Measurements from ENCODE around the gene PDE9A. TPM values are rescaled to one million over a fixed set of nuclear protein-coding genes. Genes with fewer than 3 reads are reported as not detected.

Gene PDE9A
- total and polyA plus RNA-seq, 2 donors (not counting 1 experiment from before 2014, with no cell fraction given), result 0.34 to 5.8 TPM

- no peaks in the 10 kb centered on the region for H3K4me1 Mint-ChIP-seq
- H3K4me3 Mint-ChIP-seq, result no peak overlapping the region
- Histone ChIP-seq H3K4me2 (replicated peaks; ENCODE audit: low read depth, low read length, poor library complexity, severe bottlenecking) (no peak overlapping the region), H4K20me1 (ENCODE audit: control insufficient read depth, insufficient read depth, low read length, poor library complexity, severe bottlenecking) (no peaks in the 10 kb centered on the region), H2AFZ (ENCODE audit: insufficient read depth, low read depth, low read length, poor library complexity, severe bottlenecking) (no peak overlapping the region), H3K4me3 (ENCODE audit: control extremely low read depth in 1 of 5, extremely low read depth in 1 of 5, insufficient read depth in 1 of 5, low read depth in 2 of 5, low read length in 4 of 5) (no peak overlapping the region), H3K27ac (ENCODE audit: low read length in 2 of 2) (no peak overlapping the region), H3K4me1 (ENCODE audit: control insufficient read depth in 2 of 2, insufficient read depth in 2 of 2, low read length in 2 of 2) (no peaks in the 10 kb centered on the region), H3K9me3 (ENCODE audit: control extremely low read depth in 1 of 3, control insufficient read depth in 2 of 3, insufficient read depth in 1 of 3, low read length in 2 of 3) (no peaks in the 10 kb centered on the region), H3K9ac (ENCODE audit: low read length) (no peak overlapping the region), H3K79me2 (ENCODE audit: control insufficient read depth, insufficient read depth, low read length) (no peaks in the 10 kb centered on the region), H3K36me3 (replicated peaks in 1 of 2; ENCODE audit: control extremely low read depth in 1 of 2, control insufficient read depth in 1 of 2, extremely low read depth in 1 of 2, insufficient read depth in 2 of 2, low read length in 1 of 2) (no peaks in the 10 kb centered on the region), H3K27me3 (replicated peaks in 1 of 4; ENCODE audit: control extremely low read depth in 1 of 4, control insufficient read depth in 3 of 4, insufficient read depth in 4 of 4, low read length in 3 of 4) (peaks cover 0 to 3% (median 1%) of the 10 kb centered on the region in 4 experiments)
- ATAC-seq (ENCODE audit: low read depth), result no peak
- TF ChIP-seq EZH2 (IDR thresholded peaks at IDR 0.05; ENCODE audit: borderline replicate concordance, insufficient read depth, low read depth, low read length, poor library complexity, severe bottlenecking) (no peak), CTCF (IDR thresholded peaks at IDR 0.05) (no peak)
- POLR2A ChIA-PET, result no interaction called here
- H3K27me3 Mint-ChIP-seq, result peaks cover 18% of the 10 kb centered on the region
- H3K27ac Mint-ChIP-seq, result no peak overlapping the region
- CTCF ChIA-PET, result no interaction called here
- no peak for DNase-seq
- 47% methylated on average over 12 of the region's 19 CpGs for WGBS (ENCODE audit: insufficient coverage)
- intact Hi-C loops (cut with micrococcal nuclease), result no loop called here
- no peaks in the 10 kb centered on the region for H3K9me3 Mint-ChIP-seq (ENCODE audit: insufficient read depth)
Measured at GRCh38 chr21:42638266-42638863, 15.1 kb upstream of the PDE9A start.

- intact Hi-C loops (cut with micrococcal nuclease), result no loop called here
- 84% methylated on average over 6 of the region's 8 CpGs for WGBS (ENCODE audit: insufficient coverage)
Measured at GRCh38 chr21:42639646-42640152, 13.7 kb upstream of the PDE9A start.

More at GRCh38 chr21:42639646-42640152, 13.7 kb upstream of the PDE9A start:
- POLR2A ChIA-PET, result no interaction called here
- H2AFZ ChIP-seq (ENCODE audit: insufficient read depth, low read depth, low read length, poor library complexity, severe bottlenecking), result no peak overlapping the region
- H3K4me1 ChIP-seq (ENCODE audit: control insufficient read depth in 2 of 2, insufficient read depth in 2 of 2, low read length in 2 of 2), result no peaks in the 10 kb centered on the region
- no peaks in the 10 kb centered on the region for H3K79me2 ChIP-seq (ENCODE audit: control insufficient read depth, insufficient read depth, low read length)
- Mint-ChIP-seq H3K27me3 (peaks cover 18% of the 10 kb centered on the region), H3K4me1 (no peaks in the 10 kb centered on the region), H3K9me3 (ENCODE audit: insufficient read depth) (no peaks in the 10 kb centered on the region), H3K4me3 (no peak overlapping the region), H3K27ac (no peak overlapping the region)
- no peak overlapping the region for H3K27ac ChIP-seq (ENCODE audit: low read length in 2 of 2)
- ATAC-seq (ENCODE audit: low read depth) (no peak), DNase-seq (no peak)
- no peak overlapping the region for H3K4me3 ChIP-seq (ENCODE audit: control extremely low read depth in 1 of 5, extremely low read depth in 1 of 5, insufficient read depth in 1 of 5, low read depth in 2 of 5, low read length in 4 of 5)
- no peaks in the 10 kb centered on the region for H3K36me3 ChIP-seq (replicated peaks in 1 of 2; ENCODE audit: control extremely low read depth in 1 of 2, control insufficient read depth in 1 of 2, extremely low read depth in 1 of 2, insufficient read depth in 2 of 2, low read length in 1 of 2)
- no peak overlapping the region for H3K9ac ChIP-seq (ENCODE audit: low read length)
- TF ChIP-seq CTCF (IDR thresholded peaks at IDR 0.05) (no peak), EZH2 (IDR thresholded peaks at IDR 0.05; ENCODE audit: borderline replicate concordance, insufficient read depth, low read depth, low read length, poor library complexity, severe bottlenecking) (no peak)
- no peaks in the 10 kb centered on the region for H4K20me1 ChIP-seq (ENCODE audit: control insufficient read depth, insufficient read depth, low read length, poor library complexity, severe bottlenecking)
- CTCF ChIA-PET, result no interaction called here
- no peaks in the 10 kb centered on the region for H3K9me3 ChIP-seq (ENCODE audit: control extremely low read depth in 1 of 3, control insufficient read depth in 2 of 3, insufficient read depth in 1 of 3, low read length in 2 of 3)
- peaks cover 0 to 3% (median 1%) of the 10 kb centered on the region in 4 experiments for H3K27me3 ChIP-seq (replicated peaks in 1 of 4; ENCODE audit: control extremely low read depth in 1 of 4, control insufficient read depth in 3 of 4, insufficient read depth in 4 of 4, low read length in 3 of 4)
- H3K4me2 ChIP-seq (replicated peaks; ENCODE audit: low read depth, low read length, poor library complexity, severe bottlenecking), result no peak overlapping the region
